Stimulated activated CD4-positive, alpha-beta T cell treated with anti-CD3 and anti-CD28 coated beads, TNF-alpha, amount 100 ng/mL, for 1 hour (primary cell): ENCODE data around the gene CLEC9A.
"Not testable (repeated sequence)": the region's sequence is repeated elsewhere in the genome, so short reads cannot be mapped to it uniquely, and the experiment has no call there.

Experiments
- DNase-seq, 3 donors: peaks; one replicate each; pipeline ENCODE4 v3.0.0-alpha.2; 2020; ENCODE audit warnings: low read depth in 3 of 3, low spot score in 1 of 3

The CLEC9A gene

DNA sequence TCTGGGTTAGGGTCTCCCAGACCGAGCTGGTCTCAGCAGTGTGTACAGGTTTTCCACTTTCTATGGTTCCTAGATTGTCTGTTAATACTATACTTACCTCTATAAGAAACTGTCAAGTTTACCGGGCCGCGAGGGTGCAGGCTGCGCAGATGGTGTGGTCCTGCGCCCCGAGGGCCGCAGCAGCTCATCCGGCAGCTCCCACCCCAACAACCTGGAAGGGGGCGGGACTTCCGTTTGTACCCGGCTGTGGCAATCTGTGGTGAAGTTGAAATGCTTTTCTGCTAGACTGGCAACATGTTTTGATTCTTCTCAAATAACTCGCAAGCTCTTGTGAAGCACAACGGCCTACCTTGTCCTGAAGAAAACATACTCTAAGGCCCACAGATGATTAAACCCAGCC, at the start of gene CLEC9A:
CLEC9A (plus strand) TSS at position 237 of the 400 bp plus-strand sequence. CDS start 22,006 bp downstream, outside the sequence.
- no peak for DNase-seq

DNA sequence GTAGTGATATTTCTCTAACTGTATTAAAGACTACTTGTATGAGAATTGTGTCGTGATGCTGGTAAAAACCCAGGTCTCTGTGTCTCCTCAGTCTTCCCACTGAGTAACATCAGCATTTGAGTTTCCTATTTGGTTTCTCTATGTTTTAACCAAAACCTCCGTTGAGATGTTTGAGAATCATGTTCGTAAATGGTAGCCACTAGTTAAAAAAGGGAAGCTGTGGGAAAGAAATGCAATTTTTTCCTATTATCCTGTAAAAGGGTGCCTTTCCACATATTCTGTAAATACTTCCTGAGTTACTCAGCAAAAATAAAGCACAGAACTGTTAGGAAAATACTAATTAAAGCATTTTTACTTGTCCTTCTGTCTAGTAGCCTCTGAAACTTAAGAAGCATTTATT, 38.6 kb upstream of the CLEC9A start:
- no peak for DNase-seq

DNA sequence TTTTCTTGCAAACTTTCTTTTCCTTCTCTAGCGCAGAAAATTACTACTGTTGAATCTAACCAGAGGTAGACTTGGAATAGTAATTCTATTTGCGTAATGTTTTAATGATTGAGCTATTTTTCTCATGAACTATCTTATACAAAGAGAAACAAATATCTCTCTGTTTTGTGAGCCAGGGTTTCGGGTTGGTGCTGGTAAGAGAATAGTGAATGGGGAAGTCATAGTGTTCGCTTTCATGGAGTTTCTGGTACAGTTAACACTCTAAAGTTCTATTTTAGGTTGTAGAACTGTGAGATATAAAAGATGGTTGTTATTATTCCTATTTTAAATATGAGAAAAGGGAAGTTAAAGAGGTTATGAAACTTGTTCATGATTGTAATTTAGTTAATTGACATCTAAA, 38.2 kb upstream of the CLEC9A start:
- DNase-seq: no peak

- no peak for DNase-seq
Observed at GRCh38 chr12:9999016-9999415, 31.5 kb upstream of the CLEC9A start, which contains the start of gene CLEC1B. Gene CLEC1B (minus strand): TSS chr12:9999121. CDS start chr12:9999100, 21 bp downstream.

DNA sequence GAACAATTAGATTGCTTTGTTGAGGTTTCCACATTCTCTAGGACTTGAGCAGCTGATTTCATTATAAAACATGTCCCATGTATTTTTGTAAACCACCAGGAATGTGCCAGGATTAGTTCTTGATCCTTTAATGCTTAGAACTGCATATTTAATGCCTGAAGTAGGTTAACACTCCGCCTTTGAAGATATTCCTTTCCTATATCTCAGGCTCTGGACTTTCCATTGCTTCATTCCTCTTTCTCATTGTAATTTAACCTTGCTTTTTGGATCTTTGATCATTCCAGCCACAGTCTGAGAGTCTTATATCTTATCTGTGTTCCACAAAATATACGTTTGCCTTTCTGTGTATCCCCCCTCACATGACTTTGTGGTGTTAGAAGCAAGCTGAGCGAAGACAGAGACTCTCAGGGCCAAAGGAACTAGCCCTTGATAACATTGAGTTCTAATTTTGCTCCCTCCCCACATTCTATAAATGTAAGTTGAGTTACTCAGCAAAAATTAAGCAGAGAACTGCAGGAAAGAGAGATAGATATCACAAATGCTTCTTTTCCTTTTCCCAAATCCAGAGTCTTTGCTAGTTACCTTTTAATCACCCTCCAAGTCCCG, 29.2 kb upstream of the CLEC9A start:
- no peak for DNase-seq

DNA sequence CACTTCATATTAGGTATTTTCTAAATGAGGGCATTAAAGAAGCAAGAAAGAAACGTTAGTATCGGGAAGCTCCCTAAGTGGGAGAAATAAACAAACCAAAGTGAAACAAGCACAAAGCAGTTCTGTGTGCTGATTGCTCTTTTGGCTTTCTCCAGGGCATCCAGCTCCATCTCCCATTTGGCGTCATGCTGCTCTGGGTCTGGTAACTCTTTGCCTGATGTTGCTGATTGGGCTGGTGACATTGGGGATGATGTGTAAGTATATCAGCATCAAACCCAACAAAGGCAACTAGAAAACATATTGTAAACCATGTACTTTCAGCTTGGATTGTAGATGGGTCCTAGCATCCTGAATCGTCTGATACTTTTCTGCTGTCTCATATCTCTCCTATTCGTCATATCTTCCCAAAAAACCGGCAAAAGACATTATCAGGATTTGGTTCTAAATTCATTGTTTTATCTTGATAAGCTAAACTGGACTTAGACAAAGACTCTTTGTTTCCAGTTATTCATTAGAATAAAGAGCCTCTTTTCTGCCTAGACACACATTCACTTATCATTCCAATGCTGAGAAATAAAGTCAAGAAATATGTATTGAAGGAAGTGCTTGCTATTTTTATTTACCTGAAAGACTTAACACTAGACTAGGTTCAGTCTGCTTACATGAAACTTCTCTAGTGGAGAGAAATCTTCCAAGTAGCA, 17.7 kb upstream of the CLEC9A start:
- DNase-seq: no peak

GRCh38 chr12:10015450-10015849, 15.0 kb upstream of the CLEC9A start:
- no peak for DNase-seq

DNA sequence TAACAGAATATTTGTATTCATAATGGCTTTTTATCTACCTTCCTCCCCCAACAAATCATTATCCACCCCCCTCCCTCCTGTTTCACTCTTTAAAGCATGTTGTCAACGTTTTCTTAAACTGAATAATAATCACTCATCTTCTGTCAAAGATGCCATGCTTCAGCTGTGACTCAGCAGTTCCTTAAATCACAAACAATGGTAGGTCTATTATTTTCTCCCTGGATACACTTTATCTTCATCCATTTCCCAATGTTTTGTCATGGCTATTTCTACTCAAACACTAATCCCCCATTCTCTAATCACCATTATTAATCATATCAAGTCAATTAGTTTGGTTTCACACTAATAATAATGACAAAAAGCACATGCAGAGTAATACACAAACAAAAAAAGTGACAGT, 13.6 kb upstream of the CLEC9A start:
- no peak for DNase-seq

DNA sequence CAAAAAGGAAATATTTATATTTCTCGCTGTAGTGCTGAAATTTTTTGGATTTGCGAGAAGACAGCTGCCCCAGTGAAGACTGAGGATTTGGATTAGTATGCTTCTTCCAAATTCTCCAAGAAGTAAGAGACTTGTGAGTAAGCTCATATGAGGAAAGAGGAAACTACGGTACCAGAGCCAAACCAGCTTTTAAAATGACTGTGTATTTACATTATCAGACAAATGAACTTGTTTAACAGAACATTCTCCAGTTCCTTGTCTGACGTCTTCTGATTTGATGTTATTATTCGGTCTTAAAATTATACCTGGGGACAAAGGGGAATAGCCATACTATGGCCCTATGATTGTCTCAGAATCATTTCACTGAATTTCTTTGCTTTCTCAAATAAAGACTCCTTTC, 12.1 kb upstream of the CLEC9A start:
- no peak for DNase-seq

DNA sequence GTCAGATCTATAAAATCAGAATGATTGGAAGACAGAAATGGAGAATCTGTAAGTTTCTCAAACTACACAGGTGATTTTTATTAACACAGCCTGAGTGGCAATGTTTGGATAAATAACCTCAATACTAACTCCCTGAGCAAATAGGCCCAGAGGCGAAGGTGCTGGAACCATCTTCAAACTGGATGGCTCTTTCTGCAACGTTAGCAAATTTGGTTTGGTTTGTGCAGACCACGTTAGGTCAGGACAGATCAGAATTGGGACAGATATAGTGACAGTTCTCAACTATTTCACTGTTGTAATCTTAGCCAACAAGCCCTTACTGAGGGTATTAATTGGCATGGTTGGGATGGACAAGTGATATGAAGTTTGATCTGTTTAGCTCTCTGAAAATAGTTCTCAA, 9.1 kb upstream of the CLEC9A start:
- DNase-seq: no peak

- DNase-seq: no peak
Observed at GRCh38 chr12:10025236-10025635, 5.2 kb upstream of the CLEC9A start.

DNA sequence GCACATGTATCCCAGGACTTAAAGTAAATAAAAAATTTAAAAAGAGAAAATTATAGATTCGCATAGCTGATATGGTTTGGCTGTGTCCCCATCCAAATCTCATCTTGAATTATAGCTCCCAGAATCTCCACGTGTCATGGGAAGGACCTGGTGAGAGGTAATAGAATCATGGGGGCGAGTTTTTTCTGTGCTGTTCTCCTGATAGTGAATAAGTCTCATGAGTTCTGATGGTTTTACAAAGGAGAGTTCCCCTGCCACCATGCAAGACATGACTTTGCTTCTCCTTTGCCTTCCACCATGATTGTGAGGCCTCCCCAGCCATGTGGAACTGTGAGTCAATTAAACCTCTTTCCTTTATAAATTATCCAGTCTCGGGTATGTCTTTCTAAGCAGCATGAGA, 3.8 kb upstream of the CLEC9A start:
- not testable (repeated sequence) for DNase-seq

DNA sequence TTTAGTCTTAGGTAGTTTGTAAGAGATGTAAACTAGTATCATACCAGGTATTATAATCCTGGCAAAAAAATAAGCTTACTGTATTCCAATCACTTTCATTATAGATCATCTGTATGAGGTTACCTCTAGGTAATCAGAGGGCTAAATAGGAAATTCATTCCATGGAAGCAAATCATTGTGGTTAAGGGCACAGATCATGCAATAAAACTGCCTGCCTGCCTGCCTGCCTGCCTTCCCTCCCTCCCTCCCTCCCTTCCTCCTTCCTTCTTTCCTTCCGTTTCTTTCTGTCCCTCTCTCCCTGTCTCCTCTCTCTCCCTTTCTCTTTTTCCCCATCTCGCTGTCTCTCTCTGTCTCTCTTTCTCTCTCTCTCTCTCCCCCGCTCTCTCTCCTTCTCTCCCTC, 3.2 kb upstream of the CLEC9A start:
- DNase-seq: no peak

DNA sequence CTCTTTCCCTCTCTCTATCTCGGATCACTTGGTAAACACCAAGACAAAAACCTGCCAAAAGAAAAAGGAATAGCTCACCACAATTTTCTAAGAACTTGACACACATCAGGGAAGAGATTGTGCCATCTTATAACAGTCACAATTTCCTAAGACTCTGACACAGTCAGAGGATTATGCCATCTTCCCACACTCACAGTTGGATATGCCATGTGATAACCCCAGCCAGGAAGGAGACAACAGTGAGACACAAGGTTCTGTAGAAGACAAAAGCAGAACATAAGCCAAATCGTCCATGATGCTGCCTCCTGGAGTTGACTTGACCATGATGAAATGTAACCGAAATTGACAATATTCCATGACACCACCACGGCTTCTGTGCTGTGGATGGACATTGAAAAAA, 2.8 kb upstream of the CLEC9A start:
- no peak for DNase-seq

- DNase-seq: no peak
Observed at GRCh38 chr12:10031321-10031720, 839 bp downstream of the CLEC9A start.

GRCh38 chr12:10031771-10032175, 1.3 kb downstream of the CLEC9A start:
- no peak for DNase-seq

DNA sequence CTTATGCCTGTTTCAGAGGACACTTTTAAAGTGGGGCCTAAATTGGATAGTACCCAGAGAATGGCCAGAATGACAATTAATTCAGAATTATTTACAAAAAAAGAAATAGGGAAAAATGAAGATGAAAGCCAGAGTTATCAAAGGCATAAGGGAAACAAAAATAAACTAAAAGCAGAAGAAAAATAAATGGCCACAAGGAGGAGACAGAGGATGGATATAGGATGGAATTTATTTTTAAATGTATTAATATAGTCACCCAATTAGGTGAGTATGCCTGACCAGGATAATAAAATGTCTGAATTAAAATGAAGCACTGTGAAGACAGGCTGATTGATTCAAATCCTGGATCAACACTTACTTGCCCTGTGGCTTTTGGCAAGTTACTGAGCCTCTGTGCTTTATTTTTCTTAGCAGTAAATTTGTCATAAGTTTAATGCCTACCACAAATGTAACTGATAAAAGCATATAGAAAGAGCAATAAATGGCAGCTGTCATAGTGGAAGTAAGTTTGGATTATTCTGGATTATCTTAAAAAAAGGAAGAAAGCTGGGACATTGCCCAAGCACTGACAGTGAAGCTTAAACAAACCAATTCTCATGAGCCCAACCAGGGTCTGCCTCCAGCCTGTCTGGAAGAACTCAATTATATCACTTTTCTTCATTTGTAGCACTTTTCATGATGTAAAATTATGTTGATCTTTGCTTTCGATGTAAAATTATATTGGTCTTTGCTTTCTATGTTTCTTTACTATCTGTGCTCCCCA, 3.5 kb downstream of the CLEC9A start:
- no peak for DNase-seq

GRCh38 chr12:10042167-10042566, 11.7 kb downstream of the CLEC9A start:
- no peak for DNase-seq

GRCh38 chr12:10048526-10048925, 18.0 kb downstream of the CLEC9A start:
- DNase-seq: no peak

DNA sequence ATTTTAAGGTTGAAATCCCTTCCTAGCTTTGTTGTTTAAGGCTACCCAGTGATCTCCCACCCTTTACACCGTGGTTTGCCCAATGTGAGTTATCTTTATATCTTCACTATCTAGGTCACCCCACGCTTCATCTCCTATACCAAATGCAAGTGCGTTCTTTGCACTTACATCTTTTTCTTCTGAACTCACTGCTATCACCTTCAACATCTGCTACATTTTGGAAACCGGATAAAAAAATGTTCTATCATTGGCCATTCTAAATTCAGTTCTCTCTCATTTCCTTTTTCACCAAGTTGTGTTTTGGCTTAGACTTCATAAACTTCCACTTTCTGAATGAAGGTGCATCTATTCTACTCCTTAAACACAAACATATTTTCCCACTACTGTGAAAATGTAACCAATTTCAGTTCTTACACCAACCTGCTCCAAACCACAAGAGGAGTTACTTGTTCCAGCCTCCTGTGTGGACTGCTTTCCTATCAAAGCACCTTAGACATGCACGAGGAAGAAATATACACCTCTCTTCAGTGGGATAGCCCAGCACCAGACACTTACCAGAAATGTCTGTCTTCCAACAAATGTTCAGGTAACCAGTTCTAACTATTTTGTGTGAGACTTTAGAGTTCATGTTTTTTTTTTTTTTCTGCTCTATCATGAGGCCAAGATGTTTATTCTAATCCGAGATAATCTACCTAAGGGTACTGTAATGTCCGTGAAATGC, 21.9 kb downstream of the CLEC9A start:
- no peak for DNase-seq

- DNase-seq: no peak
Observed at GRCh38 chr12:10058387-10058786, 27.9 kb downstream of the CLEC9A start.

DNA sequence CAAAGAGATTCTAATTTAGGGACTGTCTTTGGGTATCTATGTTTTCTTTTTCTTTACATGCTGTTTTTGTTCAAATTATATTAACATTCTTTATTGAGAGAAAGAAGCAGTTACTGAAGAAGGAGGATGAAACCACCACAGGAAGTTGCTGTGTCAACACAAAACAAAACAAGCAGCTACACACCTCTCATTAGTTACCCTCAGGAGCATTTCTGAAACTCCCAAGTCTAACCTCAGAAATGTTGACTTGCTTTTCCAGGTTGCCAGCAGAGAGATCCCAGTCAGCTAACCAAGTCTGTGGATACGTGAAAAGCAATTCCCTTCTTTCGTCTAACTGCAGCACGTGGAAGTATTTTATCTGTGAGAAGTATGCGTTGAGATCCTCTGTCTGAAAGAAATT, 34.8 kb downstream of the CLEC9A start:
- no peak for DNase-seq
